H9 (cell line): ENCODE results near the gene YKT6. TPM values are rescaled to one million over a fixed set of nuclear protein-coding genes. Genes with fewer than 3 reads are reported as not detected.
"Not testable (repeated sequence)": the region's sequence is repeated elsewhere in the genome, so short reads cannot be mapped to it uniquely, and the experiment has no call there.

ENCODE experiments used
- DNase-seq: peaks from one replicate; pipeline ENCODE4 v3.0.0-alpha.2; 2017
- H2AFZ ChIP-seq: one replicate; pipeline ENCODE4 v1.6.1; 2013; ENCODE audit warnings: mild to moderate bottlenecking, low read length, control low read depth, moderate library complexity
- H2AK5ac ChIP-seq: 2 replicates; pipeline ENCODE4 v1.6.1; 2013; ENCODE audit warnings: low read length, control low read depth, mixed read lengths; ENCODE audit not compliant: insufficient read length
- H2BK120ac ChIP-seq: one replicate; pipeline ENCODE4 v1.6.1; 2013; ENCODE audit warnings: low read depth, mild to moderate bottlenecking, low read length, control low read depth, inconsistent platforms; ENCODE audit not compliant: poor library complexity, severe bottlenecking
- H2BK12ac ChIP-seq: 2 replicates; pipeline ENCODE4 v1.6.1; 2013; ENCODE audit warnings: low read length, control low read depth, mixed read lengths, low read depth; ENCODE audit not compliant: insufficient read length
- H2BK15ac ChIP-seq: 2 replicates; pipeline ENCODE4 v1.6.1; 2013; ENCODE audit warnings: low read depth, low read length, control low read depth
- H2BK20ac ChIP-seq: one replicate; pipeline ENCODE4 v1.6.1; 2013; ENCODE audit warnings: low read depth, mild to moderate bottlenecking, low read length, control low read depth, inconsistent platforms; ENCODE audit not compliant: poor library complexity, severe bottlenecking
- H2BK5ac ChIP-seq: 2 replicates; pipeline ENCODE4 v1.6.1; 2013; ENCODE audit warnings: low read length, control low read depth, mixed read lengths; ENCODE audit not compliant: insufficient read length
- H3K14ac ChIP-seq: 2 replicates; pipeline ENCODE4 v1.6.1; 2013; ENCODE audit warnings: low read length, control low read depth; ENCODE audit not compliant: insufficient read depth
- H3K18ac ChIP-seq: 2 replicates; pipeline ENCODE4 v1.6.1; 2013; ENCODE audit warnings: low read depth, mild to moderate bottlenecking, mixed read lengths, low read length, control low read depth; ENCODE audit not compliant: insufficient read length
- H3K23ac ChIP-seq: 2 replicates; pipeline ENCODE4 v1.6.1; 2013; ENCODE audit warnings: low read length, control low read depth, mixed read lengths, low read depth; ENCODE audit not compliant: insufficient read length
- H3K23me2 ChIP-seq: 2 replicates; pipeline ENCODE4 v1.6.1; 2013; ENCODE audit warnings: low read depth, mild to moderate bottlenecking, mixed read lengths, low read length, control low read depth; ENCODE audit not compliant: insufficient read length, poor library complexity, severe bottlenecking
- H3K27ac ChIP-seq: 2 replicates; pipeline ENCODE4 v1.5.1; 2013; ENCODE audit warnings: low read length, control low read depth, mixed read lengths, low read depth; ENCODE audit not compliant: insufficient read length
- H3K27me3 ChIP-seq: 2 replicates; pipeline ENCODE4 v1.6.1; 2013; ENCODE audit warnings: low read length, control low read depth, inconsistent platforms; ENCODE audit not compliant: insufficient read depth
- H3K4ac ChIP-seq: 2 replicates; pipeline ENCODE4 v1.6.1; 2013; ENCODE audit warnings: low read depth, mild to moderate bottlenecking, control low read depth, inconsistent platforms, low read length, moderate library complexity
- H3K4me1 ChIP-seq: 2 replicates; pipeline ENCODE4 v1.6.1; 2013; ENCODE audit warnings: low read length, control low read depth, inconsistent platforms; ENCODE audit not compliant: insufficient read depth
- H3K4me2 ChIP-seq: 2 replicates; pipeline ENCODE4 v1.6.1; 2013; ENCODE audit warnings: low read length, control low read depth, mixed read lengths; ENCODE audit not compliant: insufficient read length, insufficient read depth
- H3K56ac ChIP-seq: 2 replicates; pipeline ENCODE4 v1.6.1; 2013; ENCODE audit warnings: low read depth, mild to moderate bottlenecking, mixed read lengths, low read length, control low read depth; ENCODE audit not compliant: insufficient read length
- H3K79me1 ChIP-seq: 2 replicates; pipeline ENCODE4 v1.6.1; 2013; ENCODE audit warnings: low read depth, mild to moderate bottlenecking, moderate library complexity, low read length, control low read depth, inconsistent platforms; ENCODE audit not compliant: insufficient read depth, poor library complexity, severe bottlenecking
- H3K79me2 ChIP-seq: 2 replicates; pipeline ENCODE4 v1.6.1; 2013; ENCODE audit warnings: low read length, control low read depth, inconsistent platforms; ENCODE audit not compliant: insufficient read depth
- H3K9ac ChIP-seq: 2 replicates; pipeline ENCODE4 v1.6.1; 2013; ENCODE audit warnings: low read length, control low read depth, mixed read lengths; ENCODE audit not compliant: insufficient read length; ENCODE audit errors: extremely low read depth
- H3K9me3 ChIP-seq: one replicate; pipeline ENCODE4 v1.6.1; 2013; ENCODE audit warnings: low read depth, low read length, inconsistent platforms; ENCODE audit not compliant: control insufficient read depth
- H3T11ph ChIP-seq: one replicate; pipeline ENCODE4 v1.6.1; 2013; ENCODE audit warnings: mild to moderate bottlenecking, low read length, control low read depth, inconsistent platforms
- H4K20me1 ChIP-seq: one replicate; pipeline ENCODE4 v1.6.1; 2013; ENCODE audit not compliant: control insufficient read depth, insufficient read length, insufficient read depth
- H4K5ac ChIP-seq: 2 replicates; pipeline ENCODE4 v1.6.1; 2013; ENCODE audit warnings: low read depth, mild to moderate bottlenecking, mixed read lengths, low read length, control low read depth; ENCODE audit not compliant: insufficient read length
- H4K8ac ChIP-seq: replicated peaks from 2 replicates; pipeline ENCODE4 v1.6.1; 2013; ENCODE audit warnings: low read length, control low read depth, mixed read lengths, low read depth; ENCODE audit not compliant: insufficient read length
- H4K91ac ChIP-seq: 2 replicates; pipeline ENCODE4 v1.6.1; 2013; ENCODE audit warnings: low read depth, mild to moderate bottlenecking, moderate library complexity, mixed read lengths, low read length, control low read depth; ENCODE audit not compliant: insufficient read length
- H3K27ac Mint-ChIP-seq, 3 experiments: 2 replicates in 2 of 3; 3 replicates in 1 of 3; pipeline ENCODE4 v1.8.0; 2020 to 2021; ENCODE audit warnings: mixed read lengths in 3 of 3, mild to moderate bottlenecking in 1 of 3, moderate library complexity in 1 of 3
- H3K27me3 Mint-ChIP-seq: 2 replicates; pipeline ENCODE4 v1.8.0; 2021; ENCODE audit warnings: low read depth, mild to moderate bottlenecking, moderate library complexity, mixed read lengths
- H3K36me3 Mint-ChIP-seq, 3 experiments: 2 replicates in 2 of 3; 3 replicates in 1 of 3; pipeline ENCODE4 v1.8.0; 2020 to 2021; ENCODE audit warnings: low read depth in 3 of 3, mixed read lengths in 3 of 3; ENCODE audit not compliant: insufficient read depth in 1 of 3
- H3K4me1 Mint-ChIP-seq, 2 experiments: 2 replicates each; pipeline ENCODE4 v1.8.0; 2020; ENCODE audit warnings: mixed read lengths in 2 of 2
- H3K4me3 Mint-ChIP-seq, 2 experiments: 2 replicates in 1 of 2; 3 replicates in 1 of 2; pipeline ENCODE4 v1.8.0; 2020 to 2021; ENCODE audit warnings: mild to moderate bottlenecking in 2 of 2, mixed read lengths in 2 of 2, moderate library complexity in 1 of 2
- H3K9me3 Mint-ChIP-seq, 2 experiments: 2 replicates in 1 of 2; 3 replicates in 1 of 2; pipeline ENCODE4 v1.8.0; 2020; ENCODE audit warnings: mild to moderate bottlenecking in 2 of 2, mixed read lengths in 2 of 2, moderate library complexity in 1 of 2
- CTCF ChIP-seq: fragments of 200-600 bp; sonication (generic); conservative IDR thresholded peaks from 3 replicates; pipeline ENCODE4 v1.8.0; 2021; ENCODE audit warnings: antibody characterized with exemption, mild to moderate bottlenecking
- WGBS: extraction: QIAGEN DNeasy Blood & Tissue Kit; methylation state at CpG from one replicate; pipeline ENCODE4 v1.1.7; 2013; ENCODE audit warnings: missing lambda C conversion rate, low lambda C conversion rate, mixed read lengths; ENCODE audit not compliant: insufficient read length; ENCODE audit errors: extremely low coverage; 5-methylcytosine and 5-hydroxymethylcytosine counted together
- total RNA-seq: library from RNA; stranded (reverse); gene quantifications from 2 replicates; pipeline ENCODE4 v1.2.1, GENCODE V29; 2021

The YKT6 gene
- total RNA-seq, 1 experiment from 2014 or later: 104 TPM

GRCh38 chr7:44167920-44168319, 32.9 kb upstream of the YKT6 start:
- H2BK20ac ChIP-seq: no peak overlapping the region
- Mint-ChIP-seq H3K9me3 (peaks cover 2 to 3% of the 10 kb centered on the region in 2 experiments; a peak in 3 of 5 replicates), H3K4me3 (no peak overlapping the region), H3K4me1 (peaks cover 11% of the 10 kb centered on the region in 2 experiments), H3K36me3 (no peaks in the 10 kb centered on the region), H3K27me3 (peaks cover 30% of the 10 kb centered on the region), H3K27ac (no peak overlapping the region)
- DNase-seq: no peak
- no peak for TF ChIP-seq CTCF
- no peak overlapping the region for H4K91ac ChIP-seq
- H2BK12ac ChIP-seq: no peak overlapping the region
- no peak overlapping the region for H3K18ac ChIP-seq
- no peaks in the 10 kb centered on the region for H3K9me3 ChIP-seq
- H4K5ac ChIP-seq: no peak overlapping the region
- no peak overlapping the region for H2BK15ac ChIP-seq
- H2AFZ ChIP-seq: no peak overlapping the region
- H3K4me2 ChIP-seq: no peak overlapping the region
- H2AK5ac ChIP-seq: no peak overlapping the region
- H3K14ac ChIP-seq: no peak overlapping the region
- H3K27me3 ChIP-seq: no peaks in the 10 kb centered on the region; the same call in 1 of the 2 replicates
- no peak overlapping the region for H3K9ac ChIP-seq
- H3K4ac ChIP-seq: no peak overlapping the region
- H3T11ph ChIP-seq: no peak overlapping the region
- H2BK120ac ChIP-seq: no peak overlapping the region
- H2BK5ac ChIP-seq: no peak overlapping the region
- H3K27ac ChIP-seq: no peak overlapping the region
- no peaks in the 10 kb centered on the region for H3K79me2 ChIP-seq
- H3K79me1 ChIP-seq: no peaks in the 10 kb centered on the region
- H3K23me2 ChIP-seq: no peaks in the 10 kb centered on the region
- no peaks in the 10 kb centered on the region; the same call in 1 of the 2 replicates for H3K4me1 ChIP-seq
- no peak overlapping the region for H3K23ac ChIP-seq
- no peaks in the 10 kb centered on the region for H4K20me1 ChIP-seq
- H3K56ac ChIP-seq: no peak overlapping the region
- no peak overlapping the region for H4K8ac ChIP-seq

- H3K56ac ChIP-seq, H3K79me2 ChIP-seq, H3K18ac ChIP-seq, DNase-seq, H3K4me1 Mint-ChIP-seq, H3K23me2 ChIP-seq, H3K4me3 Mint-ChIP-seq, H3K79me1 ChIP-seq, H3K27me3 ChIP-seq, H2BK20ac ChIP-seq, H4K91ac ChIP-seq, H3K23ac ChIP-seq, H2BK15ac ChIP-seq, H3K4me1 ChIP-seq, H2BK120ac ChIP-seq, H4K20me1 ChIP-seq, H2BK5ac ChIP-seq, H3K9me3 ChIP-seq, H3T11ph ChIP-seq, H2BK12ac ChIP-seq, H4K5ac ChIP-seq, H3K14ac ChIP-seq, H3K9ac ChIP-seq, H3K4me2 ChIP-seq, H2AK5ac ChIP-seq, H3K9me3 Mint-ChIP-seq, H3K27ac ChIP-seq, H3K36me3 Mint-ChIP-seq, H4K8ac ChIP-seq, H2AFZ ChIP-seq, H3K27ac Mint-ChIP-seq, H3K4ac ChIP-seq: not testable (repeated sequence)
- peaks cover 47% of the 10 kb centered on the region for H3K27me3 Mint-ChIP-seq
- WGBS: no CpG with 5 or more reads among the region's 9 CpGs
Observed at GRCh38 chr7:44171901-44172300, 28.9 kb upstream of the YKT6 start.
